MCF 10A (cell line): ENCODE measurements around the gene LMBRD2. TPM values are rescaled to one million over a fixed set of nuclear protein-coding genes. Genes with fewer than 3 reads are reported as not detected.

ENCODE experiments used
- BruUV-seq: library from RNA; stranded (reverse); fragments of 400-500 nt; replicated peaks from 2 replicates; lab custom pipeline; 2021; lab: Mats Ljungman, UMichigan
- CTCF ChIA-PET: fragments of 300-600 bp; sonication (Branson Sonifier 250); formaldehyde crosslinking; extraction: SDS; loops from one replicate; lab custom pipeline; 2021; ENCODE audit warnings: antibody characterized with exemption, inconsistent platforms; lab: Yijun Ruan, JAX
- POLR2A ChIA-PET: fragments of 300-600, 350-650 bp; sonication (Branson Sonifier 250); formaldehyde crosslinking; extraction: SDS; loops from one replicate; lab custom pipeline; 2020; ENCODE audit warnings: antibody characterized with exemption, inconsistent platforms; lab: Yijun Ruan, JAX
- DNase-seq: peaks from one replicate; pipeline ENCODE4 v3.0.0-alpha.2; 2018; ENCODE audit not compliant: unreplicated experiment
- H3K27ac Mint-ChIP-seq: one replicate; pipeline ENCODE4 v1.8.0; 2022; ENCODE audit warnings: mild to moderate bottlenecking, low read depth, mixed read lengths; ENCODE audit not compliant: unreplicated experiment
- H3K27me3 Mint-ChIP-seq: one replicate; pipeline ENCODE4 v1.8.0; 2022; ENCODE audit warnings: mixed read lengths; ENCODE audit not compliant: insufficient read depth, unreplicated experiment
- H3K36me3 Mint-ChIP-seq: one replicate; pipeline ENCODE4 v1.8.0; 2022; ENCODE audit warnings: mild to moderate bottlenecking, moderate library complexity, mixed read lengths; ENCODE audit not compliant: insufficient read depth, unreplicated experiment
- H3K4me1 Mint-ChIP-seq: one replicate; pipeline ENCODE4 v1.8.0; 2022; ENCODE audit warnings: mixed read lengths; ENCODE audit not compliant: insufficient read depth, unreplicated experiment
- H3K4me3 Mint-ChIP-seq: one replicate; pipeline ENCODE4 v1.8.0; 2022; ENCODE audit warnings: mild to moderate bottlenecking, moderate library complexity, mixed read lengths; ENCODE audit not compliant: unreplicated experiment
- H3K9me3 Mint-ChIP-seq: one replicate; pipeline ENCODE4 v1.8.0; 2022; ENCODE audit warnings: mixed read lengths; ENCODE audit not compliant: unreplicated experiment
- intact Hi-C: fragments of 100-400 bp; cut with micrococcal nuclease; formaldehyde crosslinking; loops from 2 replicates; pipeline ENCODE4 v1.14.1; 2022
- total RNA-seq: library from RNA; stranded (reverse); gene quantifications from 2 replicates; pipeline ENCODE4 v1.2.3, GENCODE V29; 2022
- TF ChIP-seq, protein P1 (sequence below): fragments of 200-600 bp; IDR thresholded peaks from one replicate; pipeline ENCODE4 v1.8.0; 2022; ENCODE audit warnings: antibody characterized with exemption, mild to moderate bottlenecking; ENCODE audit not compliant: unreplicated experiment

The LMBRD2 gene
- total RNA-seq, 1 experiment from 2014 or later, result 7.9 TPM

DNA sequence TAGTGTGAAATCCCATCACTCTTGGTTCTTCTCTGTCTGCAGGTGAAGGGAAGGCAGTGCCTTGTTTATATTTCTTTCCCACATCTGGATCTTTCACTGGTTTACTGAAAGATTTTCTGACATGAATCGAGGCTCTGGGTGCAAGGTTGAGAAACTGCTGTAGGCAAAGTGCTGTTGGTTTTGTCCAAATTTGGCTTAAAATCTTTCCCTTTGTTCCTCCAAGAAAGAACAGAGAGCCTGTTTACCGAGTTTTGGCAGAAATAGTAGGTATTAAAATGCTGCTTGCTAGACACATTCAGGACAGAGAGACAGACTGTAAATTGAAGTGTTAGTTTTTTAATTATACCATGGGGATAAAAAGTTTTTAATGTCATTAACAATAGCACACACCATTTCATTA, 21.7 kb upstream of the LMBRD2 start:
- no peak overlapping the region for H3K4me3 Mint-ChIP-seq
- TF ChIP-seq, protein P1, sequence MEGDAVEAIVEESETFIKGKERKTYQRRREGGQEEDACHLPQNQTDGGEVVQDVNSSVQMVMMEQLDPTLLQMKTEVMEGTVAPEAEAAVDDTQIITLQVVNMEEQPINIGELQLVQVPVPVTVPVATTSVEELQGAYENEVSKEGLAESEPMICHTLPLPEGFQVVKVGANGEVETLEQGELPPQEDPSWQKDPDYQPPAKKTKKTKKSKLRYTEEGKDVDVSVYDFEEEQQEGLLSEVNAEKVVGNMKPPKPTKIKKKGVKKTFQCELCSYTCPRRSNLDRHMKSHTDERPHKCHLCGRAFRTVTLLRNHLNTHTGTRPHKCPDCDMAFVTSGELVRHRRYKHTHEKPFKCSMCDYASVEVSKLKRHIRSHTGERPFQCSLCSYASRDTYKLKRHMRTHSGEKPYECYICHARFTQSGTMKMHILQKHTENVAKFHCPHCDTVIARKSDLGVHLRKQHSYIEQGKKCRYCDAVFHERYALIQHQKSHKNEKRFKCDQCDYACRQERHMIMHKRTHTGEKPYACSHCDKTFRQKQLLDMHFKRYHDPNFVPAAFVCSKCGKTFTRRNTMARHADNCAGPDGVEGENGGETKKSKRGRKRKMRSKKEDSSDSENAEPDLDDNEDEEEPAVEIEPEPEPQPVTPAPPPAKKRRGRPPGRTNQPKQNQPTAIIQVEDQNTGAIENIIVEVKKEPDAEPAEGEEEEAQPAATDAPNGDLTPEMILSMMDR, result no peak
- no peaks in the 10 kb centered on the region for H3K4me1 Mint-ChIP-seq
- CTCF ChIA-PET, result interaction anchor here (0.7 kb wide), 1 partner anchor 19 kb away, joined by 3 read pairs; no protein-coding TSS in a partner anchor
- intact Hi-C loops, result no loop called here
- H3K9me3 Mint-ChIP-seq, result no peaks in the 10 kb centered on the region
- no peak overlapping the region for H3K27ac Mint-ChIP-seq
- no peak for DNase-seq
- POLR2A ChIA-PET, result no interaction called here
- BruUV-seq, result no TSS peak
- H3K36me3 Mint-ChIP-seq, result peaks cover 65% of the 10 kb centered on the region
- H3K27me3 Mint-ChIP-seq, result no peaks in the 10 kb centered on the region

DNA sequence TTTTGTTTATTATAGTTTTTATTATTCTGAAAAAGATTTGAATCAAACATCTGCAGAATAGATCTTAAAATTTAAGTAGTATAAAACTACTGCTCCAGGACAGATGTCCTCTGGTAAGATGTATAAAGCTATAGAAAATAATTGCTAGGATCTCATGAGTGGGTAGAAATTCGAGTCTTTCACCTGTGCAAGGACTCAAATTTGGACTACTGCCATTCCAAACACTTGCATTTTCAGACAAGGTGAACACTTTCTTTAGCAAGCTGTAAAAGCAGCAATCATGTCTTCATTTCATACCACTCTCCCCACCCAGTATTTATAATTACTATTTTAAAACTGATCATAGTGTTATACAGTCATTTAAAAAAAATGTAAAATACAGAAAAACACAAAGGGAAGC, 20.9 kb upstream of the LMBRD2 start:
- H3K27me3 Mint-ChIP-seq, result no peaks in the 10 kb centered on the region
- TF ChIP-seq, protein P1, result no peak
- peaks cover 66% of the 10 kb centered on the region for H3K36me3 Mint-ChIP-seq

DNA sequence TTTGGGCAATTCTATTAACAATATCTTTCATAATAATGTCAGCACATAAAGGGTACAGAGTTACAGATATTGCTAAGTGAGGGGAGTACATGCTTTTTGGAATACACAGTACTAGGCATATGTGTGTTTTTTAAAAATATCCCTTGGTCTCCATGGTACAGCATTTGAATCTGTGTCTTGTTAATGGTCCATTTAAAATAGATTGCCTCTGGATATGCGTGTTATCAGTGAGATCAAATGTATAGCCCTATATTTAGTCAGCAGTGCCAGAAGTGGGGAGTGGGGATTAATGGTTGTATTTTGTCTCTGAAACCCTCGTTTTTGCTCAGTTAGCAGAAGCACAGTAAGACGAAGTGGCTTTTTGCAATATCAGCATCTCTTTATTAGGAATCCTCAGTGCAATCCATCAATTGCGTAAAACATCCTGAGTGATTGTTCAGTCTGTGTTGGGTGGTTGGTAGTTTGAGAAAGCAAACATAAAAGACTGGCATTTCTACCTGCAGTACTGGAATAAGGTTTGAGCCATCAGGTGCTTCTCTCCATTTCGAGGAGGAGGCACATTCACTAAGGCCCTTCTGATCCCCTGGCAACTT, 19.2 kb upstream of the LMBRD2 start:
- BruUV-seq, result no TSS peak
- Mint-ChIP-seq H3K27me3 (no peaks in the 10 kb centered on the region), H3K4me3 (no peak overlapping the region), H3K4me1 (no peaks in the 10 kb centered on the region), H3K9me3 (no peaks in the 10 kb centered on the region), H3K27ac (no peak overlapping the region), H3K36me3 (peaks cover 71% of the 10 kb centered on the region)
- POLR2A ChIA-PET, result interaction anchor here (0.7 kb wide), 1 partner anchor 329 kb away, joined by 3 read pairs; no protein-coding TSS in a partner anchor
- no peak for DNase-seq
- CTCF ChIA-PET, result interaction anchor here (0.5 to 3.9 kb wide), 3 partner anchors 8 to 1272 kb away, joined by 3 to 19 read pairs (median 3); no protein-coding TSS in a partner anchor
- intact Hi-C loops, result no loop called here
- TF ChIP-seq, protein P1, result no peak

More for the DNA sequence above, 20.9 kb upstream of the LMBRD2 start:
- H3K4me1 Mint-ChIP-seq, result no peaks in the 10 kb centered on the region
- H3K27ac Mint-ChIP-seq, result no peak overlapping the region
- no peak for DNase-seq
- ChIA-PET CTCF (interaction anchor here (0.7 to 1.2 kb wide), 3 partner anchors 14 to 94 kb away, joined by 3 to 4 read pairs (median 3); no protein-coding TSS in a partner anchor), POLR2A (no interaction called here)
- no TSS peak for BruUV-seq
- no peak overlapping the region for H3K4me3 Mint-ChIP-seq
- no peaks in the 10 kb centered on the region for H3K9me3 Mint-ChIP-seq
- intact Hi-C loops, result no loop called here

DNA sequence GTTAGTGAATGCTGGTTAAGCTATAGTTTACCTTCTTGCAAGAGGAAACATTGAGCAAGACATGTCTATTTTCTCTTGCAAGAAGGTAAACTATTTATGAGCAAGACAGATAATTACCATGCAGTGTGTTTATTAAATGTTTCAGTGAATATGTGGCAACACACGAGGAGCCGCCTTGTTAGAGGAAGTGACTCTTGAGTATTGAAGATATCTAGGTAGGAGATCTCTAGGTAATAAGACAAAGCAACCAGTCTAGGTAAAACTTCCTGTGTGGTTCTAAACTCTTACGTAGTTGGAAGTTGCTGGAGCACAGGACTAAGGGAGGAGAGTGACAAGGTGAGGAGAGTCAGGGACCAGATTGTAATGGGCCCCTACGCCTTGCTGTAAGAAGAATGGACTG, 17.1 kb upstream of the LMBRD2 start:
- H3K27me3 Mint-ChIP-seq, result no peaks in the 10 kb centered on the region
- no peaks in the 10 kb centered on the region for H3K9me3 Mint-ChIP-seq
- no peak overlapping the region for H3K27ac Mint-ChIP-seq
- intact Hi-C loops, result no loop called here
- no peaks in the 10 kb centered on the region for H3K4me1 Mint-ChIP-seq
- no peak overlapping the region for H3K4me3 Mint-ChIP-seq
- ChIA-PET POLR2A (interaction anchor here (0.8 kb wide), 1 partner anchor 59 kb away, joined by 3 read pairs; no protein-coding TSS in a partner anchor), CTCF (interaction anchor here (0.9 to 3.9 kb wide), 3 partner anchors 10 to 205 kb away, joined by 3 to 19 read pairs (median 4); no protein-coding TSS in a partner anchor)
- no peak for DNase-seq
- peaks cover 72% of the 10 kb centered on the region for H3K36me3 Mint-ChIP-seq
- BruUV-seq, result no TSS peak
- TF ChIP-seq, protein P1, result no peak
